GM12872 (cell line): ENCODE results near the gene NCAPG2.

Source experiments
- CTCF ChIP-seq: IDR thresholded peaks from 3 replicates; pipeline ENCODE4 v1.5.1; 2011; ENCODE audit warnings: low read depth, mild to moderate bottlenecking, low read length, moderate library complexity; ENCODE audit not compliant: insufficient read depth

The NCAPG2 gene

GRCh38 chr7:158631574-158632195, 72.9 kb downstream of the NCAPG2 start:
- TF ChIP-seq CTCF, result no peak

- TF ChIP-seq CTCF, result no peak
Observed at GRCh38 chr7:158623241-158623640, 81.4 kb downstream of the NCAPG2 start.

- TF ChIP-seq CTCF, result no peak
Observed at GRCh38 chr7:158620839-158621441, 83.7 kb downstream of the NCAPG2 start.

- no peak for TF ChIP-seq CTCF
Observed at GRCh38 chr7:158620418-158620817, 84.2 kb downstream of the NCAPG2 start.

GRCh38 chr7:158618745-158619140, 85.9 kb downstream of the NCAPG2 start:
- TF ChIP-seq CTCF, result no peak

- no peak for TF ChIP-seq CTCF
Observed at GRCh38 chr7:158617737-158618128, 86.9 kb downstream of the NCAPG2 start.

GRCh38 chr7:158616050-158616449, 88.6 kb downstream of the NCAPG2 start:
- TF ChIP-seq CTCF, result no peak
